Raji (cell line): ENCODE data around the gene LYSMD4.

ENCODE experiments used
- POLR2A ChIP-seq: IDR thresholded peaks from 2 replicates; pipeline ENCODE4 v1.6.1; 2011; ENCODE audit warnings: low read depth, low read length, control low read depth; ENCODE audit not compliant: insufficient read depth

The LYSMD4 gene

GRCh38 chr15:99734575-99734974 lies 1.3 kb upstream of the LYSMD4 start:
- TF ChIP-seq POLR2A = no peak

- no peak for TF ChIP-seq POLR2A
These were observed 428 bp downstream of the LYSMD4 start for GRCh38 chr15:99732751-99733267.

- TF ChIP-seq POLR2A = no peak
These were observed 1.0 kb downstream of the LYSMD4 start for GRCh38 chr15:99732124-99732750.

- TF ChIP-seq POLR2A = no peak
These were observed 1.7 kb downstream of the LYSMD4 start for GRCh38 chr15:99731336-99732123.

GRCh38 chr15:99729920-99730319 lies 3.3 kb downstream of the LYSMD4 start:
- TF ChIP-seq POLR2A = no peak

GRCh38 chr15:99729327-99729726 lies 3.9 kb downstream of the LYSMD4 start:
- no peak for TF ChIP-seq POLR2A

GRCh38 chr15:99728916-99729315 lies 4.3 kb downstream of the LYSMD4 start:
- TF ChIP-seq POLR2A = no peak

- TF ChIP-seq POLR2A = no peak
These were observed 5.5 kb downstream of the LYSMD4 start for GRCh38 chr15:99727733-99728132.

GRCh38 chr15:99727330-99727729 lies 5.9 kb downstream of the LYSMD4 start:
- TF ChIP-seq POLR2A = no peak

GRCh38 chr15:99726333-99726732 lies 6.9 kb downstream of the LYSMD4 start:
- TF ChIP-seq POLR2A = no peak

- TF ChIP-seq POLR2A = no peak
These were observed 10.8 kb downstream of the LYSMD4 start for GRCh38 chr15:99722406-99722805.

- TF ChIP-seq POLR2A = no peak
These were observed 11.3 kb downstream of the LYSMD4 start for GRCh38 chr15:99721896-99722295.

GRCh38 chr15:99721104-99721778 lies 12.0 kb downstream of the LYSMD4 start:
- no peak for TF ChIP-seq POLR2A

GRCh38 chr15:99720533-99720932 lies 12.7 kb downstream of the LYSMD4 start:
- no peak for TF ChIP-seq POLR2A

- no peak for TF ChIP-seq POLR2A
These were observed 14.1 kb downstream of the LYSMD4 start for GRCh38 chr15:99719096-99719541.

- TF ChIP-seq POLR2A = no peak
These were observed 14.8 kb downstream of the LYSMD4 start for GRCh38 chr15:99718421-99718820.
